Renal cortex interstitium (tissue), 11 donors: Measurements from ENCODE around the gene NECAP2. TPM values are rescaled to one million over a fixed set of nuclear protein-coding genes. Genes with fewer than 3 reads are reported as not detected.
"Not testable (repeated sequence)": the region's sequence is repeated elsewhere in the genome, so short reads cannot be mapped to it uniquely, and the experiment has no call there.

Experiments used
- DNase-seq, 11 donors: peaks; one replicate each; pipeline ENCODE4 v3.0.0-alpha.2; 2013; ENCODE audit warnings: low read depth in 9 of 11, low spot score in 4 of 11; ENCODE audit errors: extremely low read depth in 1 of 11
- polyA plus RNA-seq, 3 donors: library from polyadenylated mRNA; unstranded; fragments of 120-200 nt; gene quantifications; one replicate each; pipeline ENCODE4 v1.2.1, GENCODE V29; 2013; ENCODE audit not compliant: insufficient read length in 3 of 3

NECAP2 gene
- polyA plus RNA-seq, 3 donors = 63.4 to 65.7 (median 64.0) TPM

DNA sequence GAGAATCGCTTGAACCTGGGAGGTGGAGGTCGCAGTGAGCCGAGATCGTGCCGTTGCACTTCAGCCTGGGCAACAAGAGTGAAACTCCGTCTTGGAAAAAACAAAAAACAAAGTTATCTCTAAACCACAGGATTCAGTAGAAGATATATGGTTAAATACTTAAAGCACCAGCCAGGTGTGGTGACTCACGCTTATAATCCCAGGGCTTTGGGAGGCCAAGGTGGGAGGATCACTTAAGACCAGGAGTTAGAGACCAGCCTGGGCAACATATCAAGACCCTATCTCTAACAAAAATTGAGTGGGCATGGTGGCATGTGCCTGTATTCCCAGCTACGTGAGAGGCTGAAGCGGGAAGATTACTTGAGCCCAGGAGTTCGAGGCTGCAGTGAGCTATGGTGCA is 5.6 kb downstream of the NECAP2 start:
- no peak for DNase-seq

DNA sequence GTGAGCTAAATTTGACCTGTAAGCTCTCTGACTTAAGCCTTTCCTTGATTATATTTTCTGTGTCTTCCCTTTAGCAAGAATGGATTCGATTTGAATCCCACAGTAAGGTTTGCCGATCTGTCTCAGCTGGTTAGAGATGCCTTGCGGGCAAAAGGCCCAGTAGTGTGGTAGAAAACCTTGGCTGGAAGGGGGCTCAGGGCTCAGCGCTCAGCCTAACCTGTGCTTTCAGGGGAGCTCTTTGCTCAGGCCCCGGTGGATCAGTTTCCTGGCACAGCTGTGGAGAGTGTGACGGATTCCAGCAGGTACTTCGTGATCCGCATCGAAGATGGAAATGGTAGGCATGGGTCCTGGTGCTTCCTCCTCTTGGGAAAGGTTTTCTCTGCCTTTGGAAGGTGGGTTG is 7.1 kb downstream of the NECAP2 start:
- DNase-seq = no peak

DNA sequence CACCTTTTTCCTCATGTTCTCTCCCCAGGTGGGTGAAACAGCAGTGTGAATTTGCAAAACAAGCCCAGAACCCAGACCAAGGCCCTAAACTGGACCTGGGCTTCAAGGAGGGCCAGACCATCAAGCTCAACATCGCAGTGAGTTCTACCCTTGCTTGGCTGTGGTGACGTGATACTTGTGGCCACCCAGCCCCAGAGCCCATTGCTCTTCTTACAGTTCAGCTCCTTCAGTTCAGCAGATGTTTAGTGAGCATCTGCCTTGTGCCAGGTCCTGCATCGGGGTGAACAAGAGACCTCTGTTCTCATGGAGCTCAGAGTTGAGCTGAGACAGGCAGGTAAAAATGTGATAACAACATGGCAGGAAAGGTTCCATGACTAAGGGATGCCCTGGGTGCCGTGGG is 8.5 kb downstream of the NECAP2 start:
- no peak for DNase-seq

DNA sequence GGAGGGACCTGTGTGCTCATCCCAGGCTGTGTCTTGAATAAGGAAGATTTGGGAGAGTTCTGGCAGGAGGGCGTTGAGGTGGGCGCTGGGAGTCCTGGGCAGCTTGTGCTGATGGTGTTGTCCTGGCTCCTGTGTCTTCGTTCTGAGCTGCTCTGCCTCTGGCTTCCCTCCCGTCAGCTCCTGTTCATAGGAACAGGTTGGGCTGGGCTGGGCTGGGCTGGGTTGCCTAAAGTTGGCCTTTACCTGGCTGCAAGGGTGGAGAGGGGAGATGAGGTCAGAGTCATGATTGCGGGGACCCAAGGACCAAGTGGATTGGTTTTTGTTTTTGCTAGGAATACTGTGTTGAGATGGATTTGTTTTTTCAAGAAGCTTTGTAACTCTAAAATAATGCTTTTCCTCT is 9.1 kb downstream of the NECAP2 start:
- no peak for DNase-seq

DNA sequence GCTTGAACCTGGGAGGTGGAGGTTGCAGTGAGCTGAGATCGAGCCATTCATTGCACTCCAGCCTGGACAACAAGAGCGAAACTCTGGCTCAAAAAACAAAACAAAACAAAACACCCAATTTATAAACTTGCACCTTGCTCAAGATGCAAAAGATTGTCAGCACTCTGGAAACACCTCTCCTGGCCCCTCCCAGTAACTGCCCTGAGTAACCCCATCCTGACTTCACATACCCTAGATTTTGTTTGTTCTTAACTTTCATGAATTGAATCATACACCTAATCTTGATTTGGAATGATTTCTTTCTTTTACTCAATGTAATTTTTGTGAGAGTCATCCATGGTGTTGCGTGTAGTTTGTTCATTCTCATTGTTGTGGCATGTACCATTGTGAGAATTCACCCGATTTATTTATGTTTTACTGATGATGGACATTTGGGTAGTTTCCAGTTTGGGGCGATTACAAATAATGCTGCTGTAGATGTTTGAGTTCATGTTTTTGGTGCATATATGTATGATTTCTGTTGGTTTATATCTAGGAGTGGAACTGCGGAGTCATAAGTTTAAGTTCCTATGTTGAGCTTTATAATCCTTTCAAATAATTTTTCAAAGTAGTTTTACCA is 10.4 kb downstream of the NECAP2 start:
- DNase-seq = no peak

DNA sequence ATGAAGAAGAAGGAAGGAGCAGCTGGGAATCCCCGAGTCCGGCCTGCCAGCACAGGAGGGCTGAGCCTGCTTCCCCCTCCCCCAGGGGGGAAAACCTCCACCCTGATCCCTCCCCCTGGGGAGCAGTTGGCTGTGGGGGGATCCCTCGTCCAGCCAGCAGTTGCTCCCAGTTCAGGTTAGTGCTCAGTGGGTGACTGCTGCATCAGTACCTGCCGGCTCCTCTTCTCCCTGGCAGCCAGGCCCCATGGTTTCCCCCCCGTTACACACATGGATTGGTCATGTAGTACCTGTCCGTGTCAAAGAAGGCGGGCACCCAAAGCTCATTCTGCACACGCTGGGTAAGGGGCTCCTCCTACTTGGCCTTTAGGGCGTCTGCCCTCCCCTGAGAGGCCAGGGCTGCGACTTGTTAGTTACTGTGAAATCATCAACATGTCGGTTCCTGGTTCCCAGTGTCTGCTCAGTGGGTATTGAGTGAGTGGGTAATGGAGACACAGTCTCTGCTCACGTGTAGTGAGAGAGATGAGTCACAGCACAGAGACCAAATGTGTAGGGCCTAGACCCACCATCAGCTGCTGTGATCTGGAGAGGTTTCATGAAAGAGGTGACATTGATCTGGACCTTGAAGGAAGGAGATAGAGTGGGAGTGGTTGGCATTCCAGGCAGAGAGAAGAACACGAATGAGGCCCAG is 11.5 kb downstream of the NECAP2 start:
- DNase-seq = no peak

DNA sequence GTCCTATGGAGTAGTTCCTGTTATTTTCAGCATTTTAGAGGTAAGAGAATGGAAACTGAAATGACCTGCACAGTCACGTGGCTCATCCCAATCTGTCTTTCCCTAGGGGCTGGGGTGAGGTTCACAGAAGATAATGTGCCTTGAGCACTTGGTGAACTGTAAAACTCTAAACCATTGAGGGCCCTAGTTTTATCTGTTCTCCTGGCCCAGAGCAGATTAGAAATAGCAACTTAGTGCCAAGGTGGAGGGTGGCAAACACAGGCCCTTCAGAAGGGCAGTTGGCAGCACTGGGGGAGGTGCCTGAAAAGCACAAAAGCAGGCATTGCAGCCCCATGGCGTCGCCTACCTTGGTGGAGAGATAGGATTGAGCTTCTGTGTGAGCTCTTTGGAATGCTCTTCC is 14.4 kb downstream of the NECAP2 start:
- not testable (repeated sequence) for DNase-seq

DNA sequence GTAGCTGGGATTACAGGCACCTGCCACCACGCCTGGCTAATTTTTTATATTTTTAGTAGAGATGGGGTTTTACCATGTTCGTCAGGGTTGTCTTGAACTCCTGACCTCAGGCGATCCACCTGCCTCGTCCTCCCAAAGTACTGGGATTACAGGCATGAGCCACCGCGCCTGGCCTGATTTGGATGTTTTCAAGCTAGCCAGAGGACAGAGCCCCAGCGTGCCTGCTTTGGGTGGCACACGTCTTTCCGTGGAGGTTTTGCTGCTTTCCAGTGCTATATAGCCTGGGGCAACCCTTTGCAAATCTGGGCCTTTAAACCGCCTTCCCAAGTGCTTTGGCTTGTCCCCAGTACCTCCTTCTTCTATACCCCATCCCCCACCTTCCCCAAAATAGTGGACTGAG is 15.6 kb downstream of the NECAP2 start:
- not testable (repeated sequence) for DNase-seq

DNA sequence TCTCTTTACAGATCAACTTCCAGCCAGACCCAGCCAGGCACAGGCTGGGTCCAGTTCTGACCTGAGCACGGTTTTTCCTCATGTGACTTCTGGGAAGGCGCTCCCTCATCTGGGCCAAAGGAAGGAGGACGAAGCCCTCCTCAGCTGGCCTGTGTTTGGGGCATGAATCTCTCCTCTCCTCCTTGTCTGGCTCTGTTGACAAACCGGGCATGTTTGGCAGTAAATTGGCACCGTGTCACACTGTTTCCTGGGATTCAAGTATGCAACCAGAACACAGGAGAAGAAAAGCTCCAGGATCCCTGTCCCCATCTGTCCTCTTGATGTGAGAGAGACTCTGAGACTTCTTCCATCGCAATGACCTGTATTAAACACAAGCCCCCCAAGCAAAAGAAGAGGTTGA is 18.3 kb downstream of the NECAP2 start:
- no peak for DNase-seq

DNA sequence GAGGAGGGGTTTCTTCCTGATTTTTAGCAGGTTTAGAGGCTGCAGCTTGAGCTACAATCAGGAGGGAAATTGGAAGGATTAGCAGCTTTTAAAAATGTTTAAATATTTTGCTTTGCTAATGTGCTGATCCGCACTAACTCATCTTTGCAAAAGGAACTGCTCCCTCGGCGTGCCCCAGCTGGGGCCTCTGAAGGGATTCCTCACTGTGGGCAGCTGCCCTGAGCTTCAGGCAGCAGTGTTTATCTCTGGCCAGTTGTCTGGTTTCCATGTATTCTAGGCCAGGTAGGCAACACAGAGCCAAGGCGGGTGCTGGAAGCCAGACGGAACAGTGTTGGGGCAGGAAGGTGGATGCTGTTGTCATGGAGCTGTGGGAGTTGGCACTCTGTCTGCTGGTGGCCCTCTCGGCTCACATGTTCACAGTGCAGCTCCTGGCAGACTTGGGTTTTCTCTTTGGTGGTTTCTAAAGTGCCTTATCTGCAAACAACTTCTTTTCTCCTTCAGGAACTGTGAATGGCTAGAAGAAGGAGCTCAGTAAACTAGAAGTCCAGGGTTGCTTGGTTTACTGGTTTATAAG is 18.9 kb downstream of the NECAP2 start:
- DNase-seq = no peak

DNA sequence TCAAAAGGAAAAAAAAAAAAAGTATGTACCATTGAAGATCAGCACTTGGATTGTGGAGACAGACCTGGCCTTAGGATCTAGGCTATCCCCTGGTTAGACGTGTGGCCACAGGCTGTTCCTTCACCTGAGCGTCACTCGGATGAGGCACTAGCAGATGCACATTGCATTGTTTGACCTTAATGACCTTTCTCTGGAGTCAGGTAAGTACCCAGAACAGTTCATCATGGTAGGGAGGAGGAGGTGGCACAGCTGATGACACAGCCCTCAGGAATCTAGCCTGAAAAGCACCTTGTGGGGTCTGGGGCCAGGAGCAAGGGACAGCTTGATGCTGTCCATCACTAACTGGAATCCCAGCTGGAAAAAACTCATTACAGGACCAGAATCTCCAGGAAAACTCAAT is 21.2 kb downstream of the NECAP2 start:
- no peak for DNase-seq

DNA sequence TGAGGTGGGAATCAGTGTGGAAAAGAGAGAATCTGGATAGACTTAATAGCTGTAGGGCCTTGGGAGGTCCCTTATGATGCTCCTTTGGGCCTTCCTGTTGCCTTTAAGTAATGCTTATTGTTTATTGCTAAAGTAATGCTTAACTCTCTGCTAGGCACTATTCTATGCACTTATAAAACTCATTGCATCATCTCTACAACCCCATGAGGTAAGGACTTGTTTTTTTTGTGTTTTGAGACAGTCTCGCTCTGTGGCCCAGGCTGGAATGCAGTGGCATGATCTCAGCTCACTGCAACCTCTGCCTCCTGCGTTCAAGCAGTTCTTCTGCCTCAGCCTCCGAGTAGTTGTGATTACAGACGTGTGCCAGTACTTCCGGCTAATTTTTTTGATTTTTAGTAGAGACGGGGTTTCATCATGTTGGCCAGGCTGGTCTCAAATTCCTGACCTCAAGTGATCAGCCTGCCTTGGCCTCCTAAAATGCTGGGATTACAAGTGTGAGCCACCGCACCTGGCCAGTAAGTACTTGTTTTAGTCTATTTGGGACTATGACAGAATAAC is 22.3 kb downstream of the NECAP2 start:
- DNase-seq = no peak

DNA sequence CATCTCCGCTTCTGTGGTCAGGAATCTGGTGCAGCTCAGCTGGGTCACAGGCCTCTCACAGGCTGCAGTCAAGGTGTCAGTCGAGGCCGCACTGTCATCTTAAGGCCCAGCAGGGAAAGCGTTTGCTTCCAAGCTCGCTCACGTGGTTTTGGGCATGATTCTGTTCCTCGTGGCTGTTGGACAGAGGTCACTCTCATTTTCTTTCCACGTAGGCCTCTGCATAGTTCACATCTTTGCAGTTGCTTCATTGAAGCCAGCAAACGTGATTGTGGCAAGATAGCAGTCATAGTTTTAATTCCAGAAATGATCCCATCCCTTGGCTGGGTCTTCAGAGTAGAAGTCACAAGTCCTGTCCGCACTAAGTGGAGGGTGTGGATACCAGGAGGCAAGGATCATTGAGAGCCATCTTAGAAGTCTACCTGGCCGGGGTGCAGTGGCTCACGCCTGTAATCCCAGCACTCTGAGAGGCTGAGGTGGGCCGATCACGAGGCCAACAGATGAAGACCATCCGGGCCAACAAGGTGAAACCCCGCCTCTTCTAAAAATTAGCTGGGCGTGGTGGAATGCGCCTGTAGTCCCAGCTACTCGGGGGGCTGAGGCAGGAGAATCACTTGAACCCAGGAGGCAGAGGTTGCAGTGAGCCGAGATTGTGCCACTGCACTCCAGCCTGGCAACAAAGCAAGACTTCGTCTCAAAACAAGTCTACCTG is 24.5 kb downstream of the NECAP2 start:
- DNase-seq = no peak

DNA sequence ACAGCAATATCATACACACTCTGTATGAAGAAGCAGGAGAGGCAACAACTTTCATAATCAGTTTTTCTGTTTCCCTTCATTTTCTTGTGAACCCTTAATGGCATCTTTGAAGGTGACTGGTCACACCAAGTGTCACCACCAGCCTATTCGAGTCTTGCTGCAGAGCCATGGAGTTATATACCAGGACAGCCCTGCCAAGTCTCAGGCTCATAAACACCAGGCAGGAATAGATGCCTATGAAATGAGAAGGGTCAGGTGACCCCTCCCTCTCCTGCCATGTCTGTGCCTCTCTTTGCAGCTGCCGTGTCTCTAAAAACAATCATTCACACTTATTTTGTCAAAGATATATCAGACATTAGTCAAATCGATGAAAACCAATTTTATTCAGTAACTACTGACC is 28.0 kb downstream of the NECAP2 start:
- no peak for DNase-seq

DNA sequence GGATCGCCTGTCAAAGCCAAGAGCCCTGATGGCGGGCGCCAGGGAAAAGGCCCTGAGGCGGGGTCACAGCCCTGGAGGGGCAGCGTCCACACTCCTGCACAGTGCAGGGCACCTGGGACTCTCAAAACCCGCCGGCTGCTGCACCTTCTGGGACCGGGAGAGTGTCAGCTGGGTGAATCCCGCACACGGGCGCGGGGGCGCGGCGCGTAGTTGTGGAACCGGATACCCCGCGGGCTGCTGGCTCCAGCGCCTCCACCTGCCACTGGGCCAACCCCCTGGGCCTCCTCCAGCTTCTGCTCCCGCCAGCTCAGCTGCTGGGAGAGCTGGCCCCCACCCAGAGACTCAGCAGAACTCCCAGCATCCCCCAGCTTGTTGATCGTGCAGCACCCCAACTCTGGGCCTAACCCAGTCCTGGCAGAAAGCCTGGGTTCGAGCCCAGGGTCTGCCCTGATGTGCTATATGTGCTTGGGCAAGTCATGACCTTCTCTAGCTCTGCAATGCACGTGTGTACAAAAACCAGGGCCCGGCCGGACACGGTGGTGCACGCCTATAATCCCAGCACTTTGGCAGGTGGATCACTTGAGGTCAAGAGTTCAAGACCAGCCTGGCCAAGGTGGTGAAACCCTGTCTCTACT is 33.8 kb downstream of the NECAP2 start:
- DNase-seq = peak in 1 of 11 donors; percentile 11

DNA sequence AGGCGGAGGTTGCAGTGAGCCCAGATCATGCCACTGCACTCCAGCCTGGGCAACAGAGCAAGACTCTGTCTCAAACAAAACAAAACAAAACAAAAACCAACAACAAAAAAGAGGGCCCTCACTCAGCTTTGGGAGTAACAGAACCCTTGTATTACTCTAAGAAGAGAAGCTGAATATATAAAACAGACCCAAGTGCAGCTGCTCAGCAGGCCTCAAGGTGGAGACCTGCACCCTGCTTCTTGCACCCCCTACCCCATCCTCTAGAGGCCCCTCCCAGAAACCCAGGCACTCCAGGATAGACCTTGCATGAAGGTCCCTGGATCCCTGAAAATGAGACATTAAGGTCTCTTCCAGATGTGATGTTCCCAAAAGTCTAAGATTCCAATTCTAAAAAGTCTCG is 34.4 kb downstream of the NECAP2 start:
- not testable (repeated sequence) for DNase-seq

DNA sequence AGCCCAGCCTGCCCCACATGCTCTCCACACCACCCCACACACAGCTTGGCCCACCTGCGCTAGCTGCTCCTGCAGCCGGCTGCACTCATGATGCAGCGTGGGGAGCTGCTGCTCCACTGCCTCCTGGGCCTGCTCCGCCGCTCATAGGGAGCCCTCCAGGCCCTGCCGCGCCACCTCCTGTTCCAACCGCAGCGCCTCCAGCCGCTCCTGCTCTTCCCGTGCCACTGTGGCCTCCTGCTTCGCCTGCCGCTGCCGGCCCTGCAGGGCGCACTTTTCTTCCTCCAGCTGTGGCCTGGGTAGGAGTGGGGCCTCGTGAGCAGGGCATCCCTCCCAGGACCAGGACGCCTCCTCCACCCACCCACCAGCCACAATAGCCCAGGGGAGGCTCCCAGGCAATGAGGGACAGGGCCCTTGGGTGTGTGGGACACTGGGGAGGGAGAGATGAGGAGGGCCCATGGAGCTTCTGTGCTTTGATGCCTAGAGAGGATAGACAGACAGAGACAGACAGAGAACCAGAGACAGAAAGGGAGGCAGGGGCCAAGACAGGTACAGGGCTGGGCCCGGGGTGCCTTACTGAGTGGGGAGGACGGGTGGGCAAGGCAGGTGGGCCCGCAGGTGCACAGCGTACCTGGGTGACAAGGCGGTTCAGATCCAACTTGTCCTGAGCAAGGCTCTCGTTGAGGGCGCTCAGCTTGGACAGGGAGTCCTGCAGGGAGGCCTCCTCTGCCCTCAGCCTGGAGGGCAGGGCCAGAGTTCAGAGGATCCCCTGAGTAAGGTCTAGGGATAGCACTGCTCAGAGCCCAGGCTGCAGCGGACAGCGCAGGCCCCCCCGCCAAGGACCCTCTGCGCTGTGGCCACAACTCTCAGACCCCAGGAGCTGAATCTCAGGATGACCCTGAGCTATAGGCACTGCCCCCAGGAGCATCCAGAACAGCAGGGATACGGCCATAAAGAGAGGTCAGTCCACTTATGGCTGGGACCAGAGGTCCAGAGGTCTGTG is 35.5 kb downstream of the NECAP2 start:
- DNase-seq = not testable (repeated sequence)

DNA sequence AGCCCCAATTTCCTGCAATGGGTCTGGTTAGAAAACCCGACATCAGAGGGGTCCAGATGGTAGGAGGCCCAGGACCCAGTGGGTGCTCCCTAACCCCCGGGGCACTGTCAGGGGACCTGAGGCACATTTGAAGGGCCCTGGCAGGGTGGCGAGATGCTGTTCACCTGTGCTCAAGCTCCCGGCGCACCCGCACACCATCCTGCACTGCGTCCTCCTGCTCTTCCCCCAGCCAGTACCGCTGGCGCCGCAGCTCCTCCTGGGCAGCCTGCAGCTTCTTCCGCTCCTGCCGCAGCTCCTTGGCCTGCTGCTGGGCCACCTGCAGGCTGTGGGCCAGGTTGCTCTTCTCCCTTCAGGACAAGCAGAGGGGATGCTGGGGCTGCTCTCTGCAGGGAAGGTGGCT is 37.6 kb downstream of the NECAP2 start:
- DNase-seq = no peak
